ENCODE results near the gene MOCS1. TPM values are rescaled to one million over a fixed set of nuclear protein-coding genes. Genes with fewer than 3 reads are reported as not detected.

Gene MOCS1
- total and polyA plus RNA-seq, 9 of the 15 experiments (the other 6 are each of a cell fraction or from before 2014, with no cell fraction given): 0.69 to 12.7 (median 8.7) TPM

DNA sequence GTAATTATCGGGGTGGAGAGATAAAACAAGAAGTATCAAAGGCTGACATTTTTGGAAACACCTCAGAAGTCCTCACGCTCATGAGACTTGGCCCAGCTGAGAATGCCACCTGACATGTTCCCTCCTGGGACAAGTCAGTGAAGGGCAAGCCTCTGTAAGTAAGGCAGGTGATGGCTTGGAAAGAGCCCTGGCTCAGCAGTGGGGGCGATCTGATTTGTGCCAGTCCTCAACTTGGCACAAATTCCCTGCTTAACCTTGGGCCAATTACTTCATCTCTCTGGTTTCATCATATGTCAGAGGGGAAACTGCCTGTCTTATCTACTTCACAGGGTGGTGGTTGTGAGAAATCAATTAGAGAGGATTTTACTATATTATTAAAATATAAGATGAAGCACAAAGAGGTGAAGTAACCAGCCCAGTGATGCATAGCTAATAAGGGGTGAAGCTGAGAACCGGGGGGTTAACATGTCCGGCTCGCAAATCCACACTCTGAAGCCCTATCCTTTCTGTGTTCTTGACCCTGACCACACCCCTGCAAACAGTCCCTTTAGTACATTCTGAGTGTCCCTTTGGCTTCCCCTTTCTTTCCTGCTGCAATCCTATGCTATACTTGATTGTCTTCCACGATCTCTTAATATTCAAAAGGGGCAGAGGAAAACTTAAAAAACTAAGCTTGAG lies 8.8 kb upstream of the MOCS1 start:
- H3K79me2 ChIP-seq (ENCODE audit: control insufficient read depth, insufficient read depth, low read length): no peaks in the 10 kb centered on the region
- no peak overlapping the region for H2AFZ ChIP-seq (ENCODE audit: low read depth, low read length)
- POLR2A ChIA-PET: interaction anchor here (0.5 kb wide), 1 partner anchor 374 kb away, joined by 3 read pairs; no protein-coding TSS in a partner anchor
- no peak overlapping the region for H3K27ac ChIP-seq (ENCODE audit: extremely low read depth, low read depth, low read length)
- 0 out of 2 replicates have a peak overlapping the region, but pooled peaks have one; percentile 40 for H3K4me2 ChIP-seq (ENCODE audit: insufficient read depth, low read length)
- CTCF ChIA-PET (ENCODE audit: low intra/inter-chr PET ratio): no interaction called here
- intact Hi-C loops (cut with micrococcal nuclease) (no loop called here), in situ Hi-C loops (cut with MboI) (no loop called here)
- DNase-seq (ENCODE audit: extremely low read depth in 1 of 4, low spot score in 3 of 4) (no peak), FAIRE-seq (no peak), ATAC-seq (peak; percentile 32; the same call in 1 of the 3 replicates)
- BruUV-seq (replicated peaks): no TSS peak
- H3K4me3 ChIP-seq: no peak overlapping the region
- H3K9me3 ChIP-seq (replicated peaks; ENCODE audit: control insufficient read depth, insufficient read depth, low read depth, low read length): no peaks in the 10 kb centered on the region
- H3K36me3 ChIP-seq (ENCODE audit: control insufficient read depth, insufficient read depth, low read length): no peaks in the 10 kb centered on the region
- H3K4me1 ChIP-seq (replicated peaks in 1 of 2; ENCODE audit: control insufficient read depth in 2 of 2, insufficient read depth in 2 of 2, low read length in 2 of 2): peaks cover 0 to 17% of the 10 kb centered on the region in 2 experiments; a peak in 3 of 5 replicates
- H3K27me3 ChIP-seq (ENCODE audit: control insufficient read depth in 2 of 2, insufficient read depth in 2 of 2, low read length in 2 of 2): peaks cover 0 to 4% of the 10 kb centered on the region in 2 experiments; a peak in 1 of 5 replicates
- no peaks in the 10 kb centered on the region for H3K9me1 ChIP-seq (ENCODE audit: control insufficient read depth, insufficient read depth, low read length)
- H3K9ac ChIP-seq (ENCODE audit: insufficient read depth in 1 of 2, low read depth in 2 of 2, low read length in 2 of 2): no peak overlapping the region
- no peaks in the 10 kb centered on the region for H4K20me1 ChIP-seq (replicated peaks; ENCODE audit: control insufficient read depth, insufficient read depth, low read length)
- WGBS (ENCODE audit: insufficient coverage, low coverage, missing lambda C conversion rate): 11% methylated on average over 7 of the region's 7 CpGs
- TF ChIP-seq ZNF253 (CRISPR knock-in tag; conservative IDR thresholded peaks at IDR 0.05) (no peak), RAD21 (CRISPR knock-in tag; conservative IDR thresholded peaks at IDR 0.05 in 1 of 2, IDR thresholded peaks at IDR 0.05 in 1 of 2) (no peak), SMAD1 (IDR thresholded peaks at IDR 0.05; ENCODE audit: low read depth, low read length, partially characterized antibody) (no peak), CEBPG (CRISPR knock-in tag; IDR thresholded peaks at IDR 0.05) (no peak), CEBPG (tag; conservative IDR thresholded peaks at IDR 0.05 in 1 of 2, IDR thresholded peaks at IDR 0.05 in 1 of 2) (peak; percentile 39 to 60; a peak in 3 of 4 replicates), MYBL2 (IDR thresholded peaks at IDR 0.05; ENCODE audit: low read depth) (no peak), MYBL2 (CRISPR knock-in tag; IDR thresholded peaks at IDR 0.05; ENCODE audit: borderline replicate concordance) (no peak), TEAD1 (CRISPR knock-in tag; IDR thresholded peaks at IDR 0.05) (no peak), GTF2A2 (tag; IDR thresholded peaks at IDR 0.05) (no peak), RBM22 (IDR thresholded peaks at IDR 0.05; ENCODE audit: low read depth, low read length, poor library complexity, severe bottlenecking) (no peak), KDM1A (IDR thresholded peaks at IDR 0.05) (no peak), ZNF175 (CRISPR knock-in tag; IDR thresholded peaks at IDR 0.05; ENCODE audit: low read depth) (no peak), HLTF (IDR thresholded peaks at IDR 0.05) (no peak), FOXK2 (conservative IDR thresholded peaks at IDR 0.05 in 1 of 2, IDR thresholded peaks at IDR 0.05 in 1 of 2; ENCODE audit: low read depth in 2 of 2) (peak in 1 of 2 experiments; percentile 31; a peak in 1 of 4 replicates), ZNF133 (CRISPR knock-in tag; IDR thresholded peaks at IDR 0.05) (no peak), LARP7 (IDR thresholded peaks at IDR 0.05) (no peak), RBM34 (IDR thresholded peaks at IDR 0.05; ENCODE audit: borderline replicate concordance, insufficient read depth, low read length) (no peak), ZKSCAN8 (CRISPR knock-in tag; IDR thresholded peaks at IDR 0.05) (no peak), KDM2B (CRISPR knock-in tag; IDR thresholded peaks at IDR 0.05) (no peak)
- TF ChIP-seq, protein P1, sequence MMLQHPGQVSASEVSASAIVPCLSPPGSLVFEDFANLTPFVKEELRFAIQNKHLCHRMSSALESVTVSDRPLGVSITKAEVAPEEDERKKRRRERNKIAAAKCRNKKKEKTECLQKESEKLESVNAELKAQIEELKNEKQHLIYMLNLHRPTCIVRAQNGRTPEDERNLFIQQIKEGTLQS (IDR thresholded peaks at IDR 0.05): peak; percentile 49; the same call in 1 of the 2 replicates
- TF ChIP-seq, protein P1 (CRISPR knock-in tag; conservative IDR thresholded peaks at IDR 0.05): no peak
- TF ChIP-seq, protein P2, sequence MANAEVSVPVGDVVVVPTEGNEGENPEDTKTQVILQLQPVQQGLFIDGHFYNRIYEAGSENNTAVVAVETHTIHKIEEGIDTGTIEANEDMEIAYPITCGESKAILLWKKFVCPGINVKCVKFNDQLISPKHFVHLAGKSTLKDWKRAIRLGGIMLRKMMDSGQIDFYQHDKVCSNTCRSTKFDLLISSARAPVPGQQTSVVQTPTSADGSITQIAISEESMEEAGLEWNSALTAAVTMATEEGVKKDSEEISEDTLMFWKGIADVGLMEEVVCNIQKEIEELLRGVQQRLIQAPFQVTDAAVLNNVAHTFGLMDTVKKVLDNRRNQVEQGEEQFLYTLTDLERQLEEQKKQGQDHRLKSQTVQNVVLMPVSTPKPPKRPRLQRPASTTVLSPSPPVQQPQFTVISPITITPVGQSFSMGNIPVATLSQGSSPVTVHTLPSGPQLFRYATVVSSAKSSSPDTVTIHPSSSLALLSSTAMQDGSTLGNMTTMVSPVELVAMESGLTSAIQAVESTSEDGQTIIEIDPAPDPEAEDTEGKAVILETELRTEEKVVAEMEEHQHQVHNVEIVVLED (CRISPR knock-in tag; IDR thresholded peaks at IDR 0.05): no peak
